C4-2B (cell line): ENCODE data around the gene IRF2BP2.

Source experiments
- ZFX ChIP-seq: fragments of 450-650 bp; IDR thresholded peaks from 2 replicates; pipeline ENCODE4 v1.6.1; 2017
- TF ChIP-seq, protein P1 (sequence below): fragments of 450-650 bp; conservative IDR thresholded peaks from 2 replicates; pipeline ENCODE4 v1.5.1; 2017; ENCODE audit warnings: mild to moderate bottlenecking

GRCh38 chr1:234573711-234574299 lies 36.2 kb downstream of the IRF2BP2 start:
- TF ChIP-seq, protein P1, sequence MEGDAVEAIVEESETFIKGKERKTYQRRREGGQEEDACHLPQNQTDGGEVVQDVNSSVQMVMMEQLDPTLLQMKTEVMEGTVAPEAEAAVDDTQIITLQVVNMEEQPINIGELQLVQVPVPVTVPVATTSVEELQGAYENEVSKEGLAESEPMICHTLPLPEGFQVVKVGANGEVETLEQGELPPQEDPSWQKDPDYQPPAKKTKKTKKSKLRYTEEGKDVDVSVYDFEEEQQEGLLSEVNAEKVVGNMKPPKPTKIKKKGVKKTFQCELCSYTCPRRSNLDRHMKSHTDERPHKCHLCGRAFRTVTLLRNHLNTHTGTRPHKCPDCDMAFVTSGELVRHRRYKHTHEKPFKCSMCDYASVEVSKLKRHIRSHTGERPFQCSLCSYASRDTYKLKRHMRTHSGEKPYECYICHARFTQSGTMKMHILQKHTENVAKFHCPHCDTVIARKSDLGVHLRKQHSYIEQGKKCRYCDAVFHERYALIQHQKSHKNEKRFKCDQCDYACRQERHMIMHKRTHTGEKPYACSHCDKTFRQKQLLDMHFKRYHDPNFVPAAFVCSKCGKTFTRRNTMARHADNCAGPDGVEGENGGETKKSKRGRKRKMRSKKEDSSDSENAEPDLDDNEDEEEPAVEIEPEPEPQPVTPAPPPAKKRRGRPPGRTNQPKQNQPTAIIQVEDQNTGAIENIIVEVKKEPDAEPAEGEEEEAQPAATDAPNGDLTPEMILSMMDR, result no peak
- no peak for TF ChIP-seq ZFX
